GM12878 (cell line): ENCODE results near the gene ZNG1B.
"Not testable (repeated sequence)": the region's sequence is repeated elsewhere in the genome, so short reads cannot be mapped to it uniquely, and the experiment has no call there.

Experiments used
- ASH2L ChIP-seq: fragments of 300-600, 200-600 bp; sonication (generic); IDR thresholded peaks from 2 replicates; pipeline ENCODE4 v1.6.1; 2017; ENCODE audit warnings: low read depth, mild to moderate bottlenecking, borderline replicate concordance
- BACH1 ChIP-seq: fragments of 450-650 bp; IDR thresholded peaks from 2 replicates; pipeline ENCODE4 v1.6.1; 2017; ENCODE audit warnings: mild to moderate bottlenecking, borderline replicate concordance
- CHD1 ChIP-seq: IDR thresholded peaks from 2 replicates; pipeline ENCODE4 v1.6.1; 2012; ENCODE audit warnings: low read depth, low read length, improper control_type of control experiment
- EP300 ChIP-seq, 2 experiments: fragments of 150-350 bp in 1 of 2; IDR thresholded peaks; 2 replicates each; pipeline ENCODE4 v1.6.1; 2011 to 2012; ENCODE audit warnings: low read depth in 2 of 2, low read length in 2 of 2, borderline replicate concordance in 1 of 2, improper control_type of control experiment in 1 of 2, inconsistent platforms in 1 of 2; ENCODE audit not compliant: control insufficient read depth in 1 of 2
- HDAC6 ChIP-seq: fragments of 200-600 bp; sonication (generic); IDR thresholded peaks from one replicate; pipeline ENCODE4 v1.8.0; 2017; ENCODE audit warnings: antibody characterized with exemption; ENCODE audit not compliant: unreplicated experiment
- RAD51 ChIP-seq: fragments of 450-650 bp; IDR thresholded peaks from 2 replicates; pipeline ENCODE4 v1.6.1; 2016; ENCODE audit warnings: moderate library complexity, mild to moderate bottlenecking, inconsistent platforms
- TF ChIP-seq, protein P1 (sequence below), 3 experiments: IDR thresholded peaks in 2 of 3; conservative IDR thresholded peaks in 1 of 3; 2 replicates each; pipeline ENCODE4 v1.5.1; 2011; ENCODE audit warnings: low read depth in 3 of 3, low read length in 3 of 3, mild to moderate bottlenecking in 3 of 3, control low read depth in 2 of 3, moderate library complexity in 2 of 3, inconsistent platforms in 1 of 3, mixed read lengths in 1 of 3; ENCODE audit not compliant: control insufficient read depth in 2 of 3, insufficient read depth in 1 of 3; ENCODE audit errors: extremely low read depth in 1 of 3

DNA sequence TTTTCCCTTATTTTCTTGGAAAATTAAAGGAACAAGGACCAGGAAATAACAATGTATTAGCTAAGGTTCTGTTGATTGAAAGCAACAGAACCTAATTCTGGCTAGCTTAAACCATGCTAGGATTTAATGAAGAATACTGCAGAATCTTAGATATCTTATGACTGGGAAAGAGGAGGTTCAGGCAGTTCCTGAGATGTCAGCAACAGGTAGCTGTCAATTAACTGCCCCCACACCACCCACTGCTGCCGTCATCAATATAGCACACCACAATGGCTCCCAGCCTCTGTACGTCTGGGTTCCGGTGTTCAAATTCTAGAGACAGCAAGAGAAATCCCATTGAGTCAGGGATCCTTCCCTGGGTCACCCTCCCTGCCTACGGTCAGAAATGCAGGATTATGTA lies 95.5 kb downstream of the ZNG1B start:
- TF ChIP-seq EP300 (IDR thresholded peaks at IDR 0.05; ENCODE audit: borderline replicate concordance in 1 of 2, control insufficient read depth in 1 of 2, low read depth in 2 of 2, low read length in 2 of 2); BACH1; HDAC6; CHD1; ASH2L; RAD51: not testable (repeated sequence)
- TF ChIP-seq, protein P1, sequence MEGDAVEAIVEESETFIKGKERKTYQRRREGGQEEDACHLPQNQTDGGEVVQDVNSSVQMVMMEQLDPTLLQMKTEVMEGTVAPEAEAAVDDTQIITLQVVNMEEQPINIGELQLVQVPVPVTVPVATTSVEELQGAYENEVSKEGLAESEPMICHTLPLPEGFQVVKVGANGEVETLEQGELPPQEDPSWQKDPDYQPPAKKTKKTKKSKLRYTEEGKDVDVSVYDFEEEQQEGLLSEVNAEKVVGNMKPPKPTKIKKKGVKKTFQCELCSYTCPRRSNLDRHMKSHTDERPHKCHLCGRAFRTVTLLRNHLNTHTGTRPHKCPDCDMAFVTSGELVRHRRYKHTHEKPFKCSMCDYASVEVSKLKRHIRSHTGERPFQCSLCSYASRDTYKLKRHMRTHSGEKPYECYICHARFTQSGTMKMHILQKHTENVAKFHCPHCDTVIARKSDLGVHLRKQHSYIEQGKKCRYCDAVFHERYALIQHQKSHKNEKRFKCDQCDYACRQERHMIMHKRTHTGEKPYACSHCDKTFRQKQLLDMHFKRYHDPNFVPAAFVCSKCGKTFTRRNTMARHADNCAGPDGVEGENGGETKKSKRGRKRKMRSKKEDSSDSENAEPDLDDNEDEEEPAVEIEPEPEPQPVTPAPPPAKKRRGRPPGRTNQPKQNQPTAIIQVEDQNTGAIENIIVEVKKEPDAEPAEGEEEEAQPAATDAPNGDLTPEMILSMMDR (IDR thresholded peaks at IDR 0.05 in 2 of 3, conservative IDR thresholded peaks at IDR 0.05 in 1 of 3; ENCODE audit: control insufficient read depth in 2 of 3, extremely low read depth in 1 of 3, insufficient read depth in 1 of 3, low read depth in 3 of 3, low read length in 3 of 3) = not testable (repeated sequence)
